Fibroblast of pulmonary artery (primary cell): ENCODE results near the gene IGLL1.
A peak's percentile ranks its signal among the peaks of the same experiment; 100 is the strongest.
"Not testable (repeated sequence)": the region's sequence is repeated elsewhere in the genome, so short reads cannot be mapped to it uniquely, and the experiment has no call there.

Experiments used
- DNase-seq: peaks from one replicate; pipeline ENCODE4 v3.0.0-alpha.2; 2010; ENCODE audit warnings: low read depth
- H3K4me3 ChIP-seq: replicated peaks from 2 replicates; pipeline ENCODE4 v1.5.1; 2011; ENCODE audit warnings: low read depth, mild to moderate bottlenecking, control low read depth, low read length, moderate library complexity
- TF ChIP-seq, protein P1 (sequence below): IDR thresholded peaks from 2 replicates; pipeline ENCODE4 v1.5.1; 2011; ENCODE audit warnings: mild to moderate bottlenecking, control low read depth, low read length, inconsistent platforms; ENCODE audit errors: missing control alignments

IGLL1 gene

DNA sequence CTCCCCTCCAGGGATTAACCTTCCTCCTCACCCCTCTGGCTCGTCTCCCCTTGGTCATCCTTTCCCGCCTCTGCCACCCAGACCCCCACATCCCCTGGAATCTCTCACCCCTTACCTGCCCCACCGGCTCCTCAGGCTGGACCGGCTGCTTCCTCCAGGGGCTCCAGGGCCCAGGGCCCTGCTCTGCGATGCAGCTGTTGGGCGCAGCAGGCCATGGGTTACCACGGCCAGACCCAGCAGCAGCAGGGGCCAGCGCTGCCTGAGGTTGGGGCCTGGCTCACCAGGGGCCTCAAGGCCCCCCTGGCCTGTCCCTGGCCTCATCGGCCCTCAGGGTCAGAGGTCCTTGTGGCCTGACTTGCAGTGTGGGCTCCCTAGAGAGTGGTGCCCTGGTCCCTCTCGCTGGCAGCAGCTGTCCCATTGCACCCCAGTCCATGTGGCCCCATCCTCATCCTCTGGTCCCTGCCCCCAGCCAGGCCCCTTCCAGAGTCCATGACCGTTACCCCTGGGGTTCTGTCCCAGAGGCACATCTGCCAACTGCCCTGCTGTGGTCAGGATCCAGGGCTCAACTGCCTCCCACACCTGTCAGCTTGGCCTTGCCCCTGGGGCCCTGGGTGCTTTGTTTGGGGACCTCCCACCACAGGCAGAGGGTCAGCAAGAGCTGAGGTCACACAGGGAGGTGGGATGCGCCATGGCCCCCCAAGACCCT is at the start of gene IGLL1:
TSS of gene IGLL1 (minus strand) at position 421 of the 706 bp plus-strand sequence. CDS start at position 321, 100 bp downstream.
- no peak within 1 kb of the TSS for H3K4me3 ChIP-seq
- DNase-seq: no peak
- TF ChIP-seq, protein P1, sequence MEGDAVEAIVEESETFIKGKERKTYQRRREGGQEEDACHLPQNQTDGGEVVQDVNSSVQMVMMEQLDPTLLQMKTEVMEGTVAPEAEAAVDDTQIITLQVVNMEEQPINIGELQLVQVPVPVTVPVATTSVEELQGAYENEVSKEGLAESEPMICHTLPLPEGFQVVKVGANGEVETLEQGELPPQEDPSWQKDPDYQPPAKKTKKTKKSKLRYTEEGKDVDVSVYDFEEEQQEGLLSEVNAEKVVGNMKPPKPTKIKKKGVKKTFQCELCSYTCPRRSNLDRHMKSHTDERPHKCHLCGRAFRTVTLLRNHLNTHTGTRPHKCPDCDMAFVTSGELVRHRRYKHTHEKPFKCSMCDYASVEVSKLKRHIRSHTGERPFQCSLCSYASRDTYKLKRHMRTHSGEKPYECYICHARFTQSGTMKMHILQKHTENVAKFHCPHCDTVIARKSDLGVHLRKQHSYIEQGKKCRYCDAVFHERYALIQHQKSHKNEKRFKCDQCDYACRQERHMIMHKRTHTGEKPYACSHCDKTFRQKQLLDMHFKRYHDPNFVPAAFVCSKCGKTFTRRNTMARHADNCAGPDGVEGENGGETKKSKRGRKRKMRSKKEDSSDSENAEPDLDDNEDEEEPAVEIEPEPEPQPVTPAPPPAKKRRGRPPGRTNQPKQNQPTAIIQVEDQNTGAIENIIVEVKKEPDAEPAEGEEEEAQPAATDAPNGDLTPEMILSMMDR: no peak

DNA sequence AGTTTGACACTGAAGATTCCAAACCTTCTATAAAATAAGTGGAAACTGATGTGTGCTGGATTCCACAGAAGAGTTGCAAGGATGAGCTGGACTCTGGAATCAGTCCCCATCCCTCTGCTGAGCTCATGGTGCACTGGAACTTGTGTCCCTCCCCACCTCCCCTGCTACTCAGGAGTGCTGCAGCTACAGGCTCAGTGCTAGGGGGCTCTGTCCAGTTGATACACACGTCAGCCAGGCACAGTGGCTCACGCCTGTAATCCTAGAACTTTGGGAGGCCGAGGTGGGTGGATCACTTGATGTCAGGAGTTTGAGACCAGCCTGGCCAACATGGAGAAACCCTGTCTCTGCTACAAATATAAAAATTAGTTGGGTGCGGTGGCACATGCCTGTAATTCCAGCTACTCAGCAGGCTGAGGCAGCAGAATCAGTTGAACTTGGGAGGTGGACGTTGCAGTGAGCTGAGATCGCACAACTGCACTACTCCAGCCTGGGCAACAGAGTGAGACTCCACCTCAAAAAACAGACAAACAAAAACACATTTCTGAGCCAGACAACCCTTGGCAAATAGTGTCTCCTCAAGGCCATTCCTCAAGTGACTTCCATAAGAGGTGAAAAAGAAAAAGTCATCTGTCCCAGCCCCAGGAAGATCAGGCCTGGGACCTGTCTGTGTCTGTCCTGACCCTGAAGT is 48.1 kb upstream of the IGLL1 start:
- not testable (repeated sequence) for DNase-seq, H3K4me3 ChIP-seq

DNA sequence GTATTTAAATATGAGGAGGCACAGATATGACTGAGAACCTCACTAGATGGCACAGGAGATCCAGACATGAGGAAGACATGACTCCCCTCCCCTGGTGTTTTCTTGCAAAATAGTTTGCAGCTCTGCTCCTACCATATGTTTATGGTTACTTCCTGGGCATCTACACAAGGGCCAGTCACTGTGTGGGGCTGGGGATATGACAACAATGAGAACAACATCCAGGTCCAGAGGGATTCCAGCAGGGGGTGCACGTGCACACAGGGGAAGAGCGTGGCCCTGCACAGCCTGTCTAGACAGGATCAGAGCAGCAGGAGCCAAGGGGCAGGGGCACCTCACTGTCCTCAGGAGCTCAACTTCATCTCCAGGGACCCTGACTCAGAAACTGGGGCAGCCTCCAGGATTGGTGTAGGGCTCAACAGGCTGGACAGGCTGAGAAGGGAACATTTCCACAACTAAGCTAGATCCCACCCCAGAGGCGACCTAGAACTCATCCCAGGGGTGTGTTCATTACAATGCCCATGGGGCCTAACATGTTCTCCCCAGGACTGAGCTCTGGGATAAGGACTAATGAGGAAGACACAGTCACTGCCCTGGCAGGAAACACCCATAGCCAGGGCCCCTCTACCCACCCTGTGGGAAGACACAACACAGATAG is 47.4 kb upstream of the IGLL1 start:
- H3K4me3 ChIP-seq: not testable (repeated sequence)
- TF ChIP-seq, protein P1: peak; percentile 52
- peak; percentile 38 for DNase-seq

DNA sequence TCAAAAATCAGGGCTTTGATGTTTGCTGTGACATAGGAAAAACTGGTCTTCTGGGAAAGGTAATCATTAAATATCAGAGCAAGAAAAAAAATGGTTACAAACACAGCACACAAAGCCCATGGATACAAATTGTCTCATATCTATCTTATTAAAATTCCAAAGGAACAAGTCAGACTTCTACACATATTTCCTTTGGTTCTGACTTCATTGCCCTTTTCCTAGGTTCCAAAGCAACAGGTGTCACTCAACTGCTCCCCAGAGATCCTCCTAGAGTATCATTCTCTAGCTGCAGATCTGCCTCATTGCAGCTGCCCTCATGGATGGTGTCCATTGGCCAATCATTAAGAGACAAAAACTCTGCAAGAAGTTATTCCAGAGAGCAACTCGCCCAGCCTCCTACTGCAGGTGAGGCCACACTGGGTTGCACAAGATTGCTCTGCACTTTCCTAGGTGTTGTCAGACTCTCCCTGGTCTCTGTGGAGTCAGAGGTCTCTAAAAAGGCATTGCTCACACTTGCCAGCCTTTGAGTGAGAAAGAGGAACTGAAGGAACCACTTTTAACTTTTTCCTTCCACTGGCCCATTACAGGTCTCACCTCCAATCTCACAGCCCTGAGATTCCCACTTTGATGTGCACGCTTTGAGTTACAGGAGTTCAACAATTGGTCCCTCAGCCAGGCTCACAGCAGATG is 46.3 kb upstream of the IGLL1 start:
- TF ChIP-seq, protein P1: no peak
- DNase-seq: no peak
- H3K4me3 ChIP-seq: no peak overlapping the region

DNA sequence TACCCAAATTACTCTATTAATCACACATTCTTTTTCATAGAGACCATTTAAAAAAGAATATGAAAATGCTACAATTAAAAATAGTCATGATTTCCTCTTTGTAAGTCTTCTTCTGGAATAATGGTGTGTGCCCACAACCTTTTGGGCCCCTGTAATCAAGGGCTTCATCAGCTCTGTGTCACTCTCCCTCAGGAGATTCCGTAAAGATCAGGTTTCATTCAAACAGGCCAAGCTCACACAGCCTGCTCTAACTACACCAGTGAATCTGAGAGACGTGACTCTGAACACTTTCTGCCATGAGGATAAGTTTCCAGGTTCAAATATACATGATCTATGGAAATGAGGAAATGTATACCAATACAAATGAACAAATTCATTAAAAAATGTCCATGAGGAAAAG is 42.5 kb upstream of the IGLL1 start:
- TF ChIP-seq, protein P1: no peak
- H3K4me3 ChIP-seq: no peak overlapping the region
- DNase-seq: no peak

DNA sequence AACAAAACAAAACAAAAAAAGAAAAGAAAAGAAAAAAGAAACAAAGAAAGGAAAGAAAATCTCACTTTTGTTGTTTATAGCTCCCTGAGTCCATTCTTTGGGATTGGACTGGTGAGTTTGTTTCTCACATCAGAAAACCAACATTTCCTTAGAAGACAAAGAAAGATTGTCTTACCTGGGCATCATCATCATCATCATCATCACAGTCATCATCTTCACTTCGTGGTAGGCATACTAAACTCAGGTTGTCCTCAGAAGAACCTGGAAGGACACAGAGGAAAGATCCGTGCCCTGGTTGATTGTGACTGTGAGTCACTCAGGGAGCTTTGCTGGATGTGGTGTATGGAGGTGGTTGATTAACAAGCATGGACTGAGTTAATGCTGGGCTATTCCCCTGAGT is 41.8 kb upstream of the IGLL1 start:
- H3K4me3 ChIP-seq, DNase-seq: not testable (repeated sequence)

DNA sequence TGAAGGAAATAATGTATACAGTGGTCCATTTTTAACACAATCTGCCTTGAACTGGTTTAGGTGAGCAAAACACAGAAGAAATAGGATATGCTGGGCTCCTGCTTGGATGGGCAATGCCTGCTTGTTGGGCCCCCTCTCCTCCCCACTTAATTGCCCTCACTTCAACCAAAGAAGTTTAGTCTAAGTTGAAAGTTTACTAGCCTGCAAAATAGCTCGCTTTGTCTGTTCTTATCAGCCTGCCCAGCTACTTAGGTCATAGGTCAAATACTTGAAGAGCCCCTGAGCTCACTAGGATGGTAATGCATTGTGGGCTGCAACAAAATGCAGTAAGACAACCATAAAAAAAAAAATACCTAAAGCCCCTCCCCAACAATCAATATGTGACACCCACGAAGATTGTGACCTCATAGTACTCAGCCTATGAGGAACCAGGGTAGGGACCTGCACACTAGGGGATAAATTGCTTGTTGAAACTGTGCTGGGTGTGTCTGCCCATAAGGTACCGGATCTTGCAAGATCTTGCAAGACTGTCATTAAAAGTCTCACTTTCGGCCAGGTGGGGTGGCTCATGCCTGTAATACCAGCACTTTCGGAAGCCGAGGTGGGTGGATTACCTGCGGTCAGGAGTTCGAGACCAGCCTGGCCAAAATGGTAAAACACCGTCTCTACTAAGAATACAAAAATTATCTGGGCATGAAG is 41.1 kb upstream of the IGLL1 start:
- no peak for DNase-seq
- H3K4me3 ChIP-seq: no peak overlapping the region
- TF ChIP-seq, protein P1: no peak
